Measurements from ENCODE around the gene EMX1. TPM values are rescaled to one million over a fixed set of nuclear protein-coding genes. Genes with fewer than 3 reads are reported as not detected.

The EMX1 gene
- total RNA-seq, 1 experiment from 2014 or later: not detected

DNA sequence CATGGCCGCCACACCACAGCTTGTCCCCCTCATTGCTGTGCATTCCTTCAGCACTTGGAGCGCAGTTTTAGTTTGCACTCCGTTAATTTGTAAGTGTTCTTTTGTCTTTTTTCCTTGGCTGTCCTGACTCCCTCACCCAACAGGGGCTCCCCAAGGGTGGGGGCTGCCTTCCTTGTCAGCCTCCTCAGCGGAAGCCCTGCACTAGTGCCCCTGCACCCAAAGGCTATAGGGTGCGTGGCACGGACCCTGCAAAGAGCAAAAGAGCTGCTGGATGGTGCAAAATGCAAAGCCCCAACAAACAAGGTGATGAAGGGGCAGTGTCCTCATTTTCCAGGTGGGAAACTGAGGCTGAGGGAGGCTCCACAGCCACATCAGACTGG lies 46.8 kb downstream of the EMX1 start:
- DNase-seq (no peak), ATAC-seq (no peak)
- Histone ChIP-seq H2AFZ (ENCODE audit: low read length) (no peak overlapping the region), H3K79me2 (ENCODE audit: low read length) (no peaks in the 10 kb centered on the region), H3K27me3 (ENCODE audit: low read length) (no peaks in the 10 kb centered on the region), H3K9ac (ENCODE audit: low read length) (no peak overlapping the region), H3K4me3 (ENCODE audit: low read length) (no peak overlapping the region), H3K36me3 (ENCODE audit: low read depth, low read length) (no peaks in the 10 kb centered on the region), H3K9me3 (ENCODE audit: low read length) (no peaks in the 10 kb centered on the region), H4K20me1 (ENCODE audit: low read length) (no peaks in the 10 kb centered on the region), H3F3A (ENCODE audit: low read length, unreplicated experiment) (no peaks in the 10 kb centered on the region), H3K4me2 (ENCODE audit: low read length) (no peak overlapping the region), H3K27ac (ENCODE audit: low read length) (no peak overlapping the region), H3K4me1 (ENCODE audit: insufficient read depth, low read length) (no peaks in the 10 kb centered on the region), H3K9me2 (replicated peaks; ENCODE audit: low read length) (no peaks in the 10 kb centered on the region)
- intact Hi-C loops (cut with micrococcal nuclease): no loop called here
- no TSS peak for BruUV-seq (replicated peaks)
- ChIA-PET POLR2A (ENCODE audit: unreplicated experiment) (interaction anchor here (0.6 kb wide), 1 partner anchor 278 kb away, joined by 3 read pairs; no protein-coding TSS in a partner anchor), CTCF (no interaction called here)
- TF ChIP-seq EZH2phosphoT487 (IDR thresholded peaks at IDR 0.05; ENCODE audit: borderline replicate concordance, low read length) (no peak), EZH2 (IDR thresholded peaks at IDR 0.05; ENCODE audit: low read length, unreplicated experiment) (no peak)
- TF ChIP-seq, protein P1, sequence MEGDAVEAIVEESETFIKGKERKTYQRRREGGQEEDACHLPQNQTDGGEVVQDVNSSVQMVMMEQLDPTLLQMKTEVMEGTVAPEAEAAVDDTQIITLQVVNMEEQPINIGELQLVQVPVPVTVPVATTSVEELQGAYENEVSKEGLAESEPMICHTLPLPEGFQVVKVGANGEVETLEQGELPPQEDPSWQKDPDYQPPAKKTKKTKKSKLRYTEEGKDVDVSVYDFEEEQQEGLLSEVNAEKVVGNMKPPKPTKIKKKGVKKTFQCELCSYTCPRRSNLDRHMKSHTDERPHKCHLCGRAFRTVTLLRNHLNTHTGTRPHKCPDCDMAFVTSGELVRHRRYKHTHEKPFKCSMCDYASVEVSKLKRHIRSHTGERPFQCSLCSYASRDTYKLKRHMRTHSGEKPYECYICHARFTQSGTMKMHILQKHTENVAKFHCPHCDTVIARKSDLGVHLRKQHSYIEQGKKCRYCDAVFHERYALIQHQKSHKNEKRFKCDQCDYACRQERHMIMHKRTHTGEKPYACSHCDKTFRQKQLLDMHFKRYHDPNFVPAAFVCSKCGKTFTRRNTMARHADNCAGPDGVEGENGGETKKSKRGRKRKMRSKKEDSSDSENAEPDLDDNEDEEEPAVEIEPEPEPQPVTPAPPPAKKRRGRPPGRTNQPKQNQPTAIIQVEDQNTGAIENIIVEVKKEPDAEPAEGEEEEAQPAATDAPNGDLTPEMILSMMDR (conservative IDR thresholded peaks at IDR 0.05; ENCODE audit: low read depth, low read length): no peak

DNA sequence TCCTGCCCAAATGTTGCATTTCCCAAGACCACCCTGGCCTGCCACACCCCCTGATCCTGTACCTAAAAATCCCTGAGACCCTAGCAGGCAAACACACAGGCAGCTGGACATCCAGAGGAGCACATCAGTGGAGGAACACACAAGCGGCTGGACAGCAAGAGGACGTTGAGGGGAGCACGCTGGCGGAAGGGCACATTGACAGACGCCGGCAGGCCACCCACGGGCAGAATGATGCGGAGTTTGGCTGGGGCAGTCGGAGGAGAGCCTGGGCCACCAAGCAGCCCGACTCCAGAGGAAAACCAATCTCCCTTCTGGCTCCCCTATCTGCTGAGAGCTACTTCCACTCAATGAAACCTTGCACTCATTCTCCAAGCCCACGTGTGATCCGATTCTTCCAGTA lies 47.7 kb downstream of the EMX1 start:
- Histone ChIP-seq H3K36me3 (ENCODE audit: low read depth, low read length) (no peaks in the 10 kb centered on the region), H3K9ac (ENCODE audit: low read length) (no peak overlapping the region), H3K9me2 (replicated peaks; ENCODE audit: low read length) (no peaks in the 10 kb centered on the region), H3K27me3 (ENCODE audit: low read length) (no peaks in the 10 kb centered on the region), H2AFZ (ENCODE audit: low read length) (no peak overlapping the region), H3K4me3 (ENCODE audit: low read length) (no peak overlapping the region), H3K27ac (ENCODE audit: low read length) (no peak overlapping the region), H3K79me2 (ENCODE audit: low read length) (no peaks in the 10 kb centered on the region), H3K4me2 (ENCODE audit: low read length) (no peak overlapping the region), H3F3A (ENCODE audit: low read length, unreplicated experiment) (no peaks in the 10 kb centered on the region), H3K4me1 (ENCODE audit: insufficient read depth, low read length) (no peaks in the 10 kb centered on the region), H3K9me3 (ENCODE audit: low read length) (no peaks in the 10 kb centered on the region), H4K20me1 (ENCODE audit: low read length) (no peaks in the 10 kb centered on the region)
- ATAC-seq (no peak), DNase-seq (no peak)
- no TSS peak for BruUV-seq (replicated peaks)
- intact Hi-C loops (cut with micrococcal nuclease): no loop called here
- CTCF ChIA-PET: no interaction called here
- TF ChIP-seq EZH2 (IDR thresholded peaks at IDR 0.05; ENCODE audit: low read length, unreplicated experiment) (no peak), EZH2phosphoT487 (IDR thresholded peaks at IDR 0.05; ENCODE audit: borderline replicate concordance, low read length) (no peak)
- TF ChIP-seq, protein P1 (conservative IDR thresholded peaks at IDR 0.05; ENCODE audit: low read depth, low read length): no peak
- POLR2A ChIA-PET (ENCODE audit: unreplicated experiment): no interaction called here

DNA sequence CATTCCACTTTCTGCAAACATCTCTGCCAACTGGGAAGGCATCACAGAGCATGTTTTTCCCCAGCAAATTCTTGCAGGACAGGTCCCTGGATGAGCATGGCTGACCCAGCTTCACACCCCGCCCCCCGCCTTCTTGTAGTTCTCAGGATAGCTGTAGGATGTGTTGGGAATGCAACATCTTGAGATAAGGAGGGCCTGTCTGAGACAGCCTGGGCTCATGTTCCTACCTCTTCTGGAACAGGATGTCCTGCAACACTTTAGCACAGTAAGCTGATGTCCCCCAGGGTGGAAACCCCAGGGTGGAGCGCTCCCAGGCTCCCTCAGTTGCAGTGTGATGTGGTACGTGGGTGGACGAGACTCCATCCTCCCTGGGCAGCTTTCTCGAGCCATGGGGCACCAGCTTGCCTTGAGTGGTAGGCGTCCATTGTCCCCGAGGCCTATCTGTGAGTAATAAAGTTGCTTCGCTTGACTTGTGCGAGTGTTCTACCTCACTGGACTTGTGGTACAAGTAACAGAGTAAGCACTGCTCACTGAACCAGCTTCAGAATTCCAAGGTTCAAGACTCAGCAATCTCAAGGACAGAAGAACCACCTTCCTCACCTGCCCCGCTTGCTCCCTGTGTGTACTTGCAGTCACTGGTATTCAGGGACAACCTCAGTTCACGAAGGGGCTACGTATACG lies 48.6 kb downstream of the EMX1 start:
- H3K27ac ChIP-seq (ENCODE audit: low read length): no peak overlapping the region
- H3K79me2 ChIP-seq (ENCODE audit: low read length): no peaks in the 10 kb centered on the region
- POLR2A ChIA-PET (ENCODE audit: unreplicated experiment): no interaction called here
- H3K27me3 ChIP-seq (ENCODE audit: low read length): no peaks in the 10 kb centered on the region
- no peaks in the 10 kb centered on the region for H3F3A ChIP-seq (ENCODE audit: low read length, unreplicated experiment)
- CTCF ChIA-PET: no interaction called here
- H3K9me2 ChIP-seq (replicated peaks; ENCODE audit: low read length): no peaks in the 10 kb centered on the region
- no peaks in the 10 kb centered on the region for H3K4me1 ChIP-seq (ENCODE audit: insufficient read depth, low read length)
- H2AFZ ChIP-seq (ENCODE audit: low read length): no peak overlapping the region
- H4K20me1 ChIP-seq (ENCODE audit: low read length): no peaks in the 10 kb centered on the region
- H3K4me3 ChIP-seq (ENCODE audit: low read length): no peak overlapping the region
- TF ChIP-seq, protein P1 (conservative IDR thresholded peaks at IDR 0.05; ENCODE audit: low read depth, low read length): no peak
- TF ChIP-seq EZH2phosphoT487 (IDR thresholded peaks at IDR 0.05; ENCODE audit: borderline replicate concordance, low read length) (no peak), EZH2 (IDR thresholded peaks at IDR 0.05; ENCODE audit: low read length, unreplicated experiment) (no peak)
- ATAC-seq (no peak), DNase-seq (no peak)
- H3K36me3 ChIP-seq (ENCODE audit: low read depth, low read length): no peaks in the 10 kb centered on the region
- intact Hi-C loops (cut with micrococcal nuclease): no loop called here
- BruUV-seq (replicated peaks): no TSS peak
- no peak overlapping the region for H3K4me2 ChIP-seq (ENCODE audit: low read length)
- H3K9ac ChIP-seq (ENCODE audit: low read length): no peak overlapping the region
- no peaks in the 10 kb centered on the region for H3K9me3 ChIP-seq (ENCODE audit: low read length)
